Anterior cingulate cortex (tissue), 58 donors: ENCODE data around the gene DOCK4.

Experiments
- DNase-seq, 58 donors: peaks; one replicate each; lab custom pipeline; 2025; lab: John Stamatoyannopoulos, UW

DOCK4 gene

DNA sequence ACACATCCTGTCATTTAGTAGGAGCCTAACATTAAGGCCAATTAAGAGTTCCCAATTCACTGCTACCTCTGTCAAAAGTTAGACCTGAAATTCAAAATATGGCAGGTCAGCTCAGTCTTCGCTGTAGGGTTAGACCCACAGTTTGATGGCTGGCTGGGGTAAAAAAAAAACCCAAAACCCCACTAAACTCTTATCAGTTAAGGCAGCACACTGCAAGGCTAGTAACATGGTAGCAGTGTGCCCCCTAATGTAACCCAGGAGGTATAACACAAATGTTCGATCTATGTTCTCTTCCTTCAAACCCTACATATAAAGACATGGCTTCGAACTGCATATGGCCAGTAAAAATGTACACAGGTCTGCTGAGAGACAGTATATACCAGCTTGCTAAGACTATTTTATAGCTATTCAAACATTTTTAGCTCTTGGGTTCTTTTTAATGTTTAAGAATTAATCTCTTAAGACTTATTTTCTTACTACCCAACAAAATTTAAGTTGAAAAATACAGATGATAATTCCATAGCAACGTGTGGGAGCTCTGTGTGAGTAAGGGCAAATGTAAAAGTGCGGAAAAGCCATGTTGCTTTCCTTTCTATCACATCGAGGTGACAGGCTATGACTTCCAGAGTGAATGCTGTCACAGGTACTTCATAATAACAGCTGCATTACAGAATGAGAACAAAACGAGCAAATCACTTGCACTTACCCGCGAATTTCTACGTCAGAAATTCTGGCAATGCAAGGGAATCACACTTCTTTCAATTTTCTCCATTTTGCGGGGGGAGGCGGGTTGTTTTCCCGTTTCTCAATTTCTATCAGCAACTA is 475.5 kb downstream of the DOCK4 start:
- DNase-seq = no peak

DNA sequence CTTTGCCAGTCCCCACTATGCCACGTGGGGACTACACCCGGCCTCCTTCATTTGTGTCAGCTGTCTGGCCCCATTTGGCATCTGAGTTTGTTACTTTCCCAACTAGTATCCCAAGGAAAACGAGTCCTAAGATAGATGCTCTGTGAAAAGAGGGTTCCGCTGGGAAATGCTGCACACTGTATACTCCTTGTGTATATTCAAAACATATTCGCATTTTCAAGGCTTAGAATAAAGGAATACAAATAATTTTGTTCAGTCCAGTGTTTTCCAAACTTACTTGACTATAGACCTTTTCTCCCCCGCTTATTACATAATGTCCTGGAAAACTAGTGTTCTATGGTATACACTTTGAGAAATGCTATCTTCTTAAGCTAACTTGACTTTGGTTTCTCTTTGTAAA is 476.1 kb downstream of the DOCK4 start:
- no peak for DNase-seq

DNA sequence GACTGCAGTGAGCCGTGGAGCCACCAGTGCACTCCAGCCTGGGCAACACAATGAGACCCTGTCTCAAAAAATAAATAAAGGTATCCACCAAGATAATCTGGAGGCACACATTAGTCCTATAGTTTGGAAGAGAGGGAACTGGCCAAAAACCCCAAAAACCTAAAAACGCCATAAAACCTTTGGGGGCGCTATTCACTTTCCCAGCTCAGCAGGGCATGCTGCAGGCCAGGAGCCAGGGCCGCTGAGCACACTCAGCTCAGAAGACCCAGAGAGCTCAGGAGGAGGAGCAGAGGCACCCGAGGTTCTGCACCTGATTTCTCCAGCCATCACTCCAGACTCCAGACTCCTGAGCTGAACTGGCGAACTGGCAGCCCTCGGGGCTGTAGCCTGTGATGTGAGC is 476.7 kb downstream of the DOCK4 start:
- no peak for DNase-seq

DNA sequence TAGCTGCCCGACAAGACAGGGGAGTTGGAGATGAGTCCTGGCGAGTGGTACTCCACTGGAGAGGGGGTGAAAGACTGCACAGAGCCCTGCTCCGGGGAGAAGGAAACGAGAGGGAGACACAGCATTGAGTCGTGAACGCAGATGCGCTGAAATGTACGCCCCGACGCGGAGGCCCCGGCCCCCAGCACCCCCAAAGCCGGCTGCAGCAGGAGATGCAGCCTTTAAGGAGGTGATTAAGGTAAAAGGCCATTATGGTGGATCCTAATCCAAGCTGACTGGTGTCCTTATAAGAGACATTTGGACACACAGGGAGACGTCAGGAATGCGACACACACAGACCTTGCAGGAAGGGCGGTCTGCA is 477.6 kb downstream of the DOCK4 start:
- DNase-seq = no peak

DNA sequence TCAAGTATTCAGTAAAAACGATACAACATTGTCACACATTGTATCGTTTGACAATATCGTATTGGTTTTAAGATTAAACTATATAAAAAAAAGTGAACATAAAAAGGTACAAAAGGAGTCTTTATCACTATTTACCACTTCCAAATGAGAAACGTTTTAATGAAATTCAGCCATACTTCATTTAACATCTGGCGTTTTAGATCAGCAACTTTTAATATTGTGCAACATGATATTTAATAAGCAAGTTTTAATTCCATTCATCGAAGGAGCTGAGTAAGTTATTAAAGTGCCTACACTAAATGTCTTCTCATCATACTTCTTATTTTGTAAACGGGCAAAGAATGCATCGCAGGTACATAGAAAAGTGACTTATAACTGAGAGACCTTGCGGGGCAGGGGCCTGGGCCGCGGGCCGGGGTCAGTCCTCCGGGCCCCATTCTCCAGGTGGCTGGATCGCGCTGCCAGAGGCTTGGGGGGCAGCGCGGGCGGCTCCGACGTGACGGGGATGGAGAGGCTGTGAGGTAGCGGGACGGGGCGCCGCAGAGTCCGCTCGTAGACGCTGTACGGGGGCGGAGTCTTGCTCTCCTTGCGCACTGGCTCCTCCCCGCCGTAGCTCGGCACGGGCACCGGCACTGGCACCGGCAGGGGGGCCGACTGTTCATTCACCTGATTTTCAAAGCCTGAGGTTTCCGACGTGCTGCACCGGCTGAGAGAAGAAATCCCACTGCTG is 478.1 kb downstream of the DOCK4 start:
- no peak for DNase-seq

DNA sequence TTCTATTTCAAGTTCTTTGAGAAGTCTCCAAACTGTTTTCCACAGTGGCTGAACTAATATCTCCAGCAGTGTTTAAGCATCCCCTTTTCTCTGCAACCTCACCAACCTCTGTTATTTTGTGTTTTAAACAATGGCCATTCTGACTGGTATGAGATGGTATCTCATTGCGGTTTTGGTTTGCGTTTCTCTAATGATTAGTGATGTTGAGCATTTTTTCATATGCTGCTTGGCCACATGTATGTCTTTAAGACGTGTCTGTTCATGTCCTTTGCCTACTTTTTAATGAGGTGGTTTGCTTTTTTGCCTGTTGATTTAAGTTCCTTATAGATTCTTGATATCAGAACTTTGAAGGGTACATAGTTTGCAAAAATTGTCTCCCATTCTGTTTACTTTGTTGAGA is 487.3 kb downstream of the DOCK4 start:
- DNase-seq = no peak

DNA sequence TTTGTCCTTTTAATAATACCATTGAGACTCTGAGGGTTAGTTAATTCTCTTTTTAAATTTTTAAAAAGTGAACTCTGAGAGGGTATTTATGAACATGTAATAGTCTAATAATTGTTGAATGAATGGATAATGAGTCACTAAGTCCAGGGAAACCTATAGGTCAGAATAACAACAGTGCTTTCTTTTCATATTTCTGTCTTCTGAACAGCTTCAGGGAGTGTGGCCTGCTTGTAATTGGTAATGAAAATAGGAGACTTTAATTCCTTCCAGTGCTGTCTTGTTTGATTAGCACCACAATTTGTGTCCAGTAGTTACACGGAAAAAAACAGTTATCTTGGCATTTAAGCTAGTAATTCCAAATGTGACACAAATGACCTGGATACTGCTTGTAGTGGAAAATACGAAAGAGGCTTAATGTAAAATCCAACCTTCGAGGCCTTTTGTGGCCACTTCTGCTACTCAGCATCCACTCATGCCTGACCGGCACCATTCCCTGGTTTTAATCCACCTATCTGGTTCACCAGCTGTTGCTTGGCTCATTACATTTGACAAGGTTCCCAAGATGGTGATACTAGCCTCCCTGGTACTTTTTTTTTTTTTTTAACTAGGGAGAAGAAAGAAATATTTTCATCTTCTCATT is 494.7 kb downstream of the DOCK4 start:
- DNase-seq = no peak

DNA sequence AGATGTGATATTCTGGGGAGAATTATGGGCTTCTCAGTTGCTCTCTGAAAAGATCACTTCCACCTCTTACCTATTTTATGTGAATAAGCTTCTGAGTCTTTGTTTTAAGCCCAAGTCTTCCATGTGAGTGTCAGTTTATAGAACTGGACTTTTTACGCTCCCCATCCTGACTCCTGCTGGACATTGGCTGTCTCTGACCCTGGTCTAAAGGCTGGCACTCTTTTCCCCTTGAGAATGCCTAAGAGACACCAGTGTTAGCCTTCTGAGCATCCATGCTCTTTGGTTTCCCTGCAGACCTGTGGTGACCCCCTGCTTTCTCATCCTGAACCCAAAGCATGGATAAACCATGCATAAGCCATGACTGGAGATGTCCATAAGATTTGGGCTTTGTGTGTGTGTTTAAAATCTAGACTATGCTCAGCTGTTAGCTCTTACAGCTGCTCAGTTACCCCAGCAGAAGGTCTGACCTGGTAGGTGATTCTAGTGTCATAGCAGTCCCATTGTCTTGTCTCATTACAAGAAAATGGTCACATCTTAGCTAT is 495.3 kb downstream of the DOCK4 start:
- DNase-seq = no peak

DNA sequence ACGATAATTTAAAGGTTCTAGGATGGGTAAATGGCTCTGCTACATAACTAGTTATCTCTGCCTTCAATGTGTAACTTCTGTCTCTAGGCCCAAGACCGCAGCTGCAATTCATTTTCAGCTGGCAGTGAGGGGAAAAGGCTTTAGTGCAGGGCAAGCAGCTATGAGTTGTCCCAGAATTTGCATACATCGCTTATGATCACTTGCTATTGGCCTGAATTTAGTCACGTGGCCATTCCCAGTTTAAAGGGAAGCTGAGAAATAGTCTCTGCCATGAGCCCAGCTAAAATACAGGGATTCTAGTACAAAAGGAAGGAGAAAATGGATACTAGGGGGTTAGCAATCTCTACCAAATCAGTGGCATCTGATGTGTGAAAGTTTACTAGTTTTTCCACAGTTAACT is 498.1 kb downstream of the DOCK4 start:
- no peak for DNase-seq

DNA sequence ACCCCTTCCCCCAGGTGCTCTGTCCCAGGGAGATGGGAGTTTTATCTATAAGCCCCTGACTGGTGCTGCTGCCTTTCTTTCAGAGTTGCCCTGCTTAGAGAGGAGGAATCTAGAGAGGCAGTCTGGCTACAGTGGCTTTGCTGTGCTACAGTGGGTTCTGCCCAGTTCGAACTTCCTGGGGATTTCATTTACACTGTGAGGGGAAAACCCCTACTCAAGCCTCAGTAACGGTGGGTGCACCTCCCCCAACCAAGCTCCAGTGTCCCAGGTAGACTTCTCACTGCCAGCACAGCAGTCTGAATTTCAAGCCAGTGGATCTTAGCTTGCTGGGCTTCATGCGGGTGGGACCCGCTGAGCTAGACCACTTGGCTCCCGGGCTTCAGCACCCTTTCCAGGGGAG is 500.4 kb downstream of the DOCK4 start:
- DNase-seq = no peak

DNA sequence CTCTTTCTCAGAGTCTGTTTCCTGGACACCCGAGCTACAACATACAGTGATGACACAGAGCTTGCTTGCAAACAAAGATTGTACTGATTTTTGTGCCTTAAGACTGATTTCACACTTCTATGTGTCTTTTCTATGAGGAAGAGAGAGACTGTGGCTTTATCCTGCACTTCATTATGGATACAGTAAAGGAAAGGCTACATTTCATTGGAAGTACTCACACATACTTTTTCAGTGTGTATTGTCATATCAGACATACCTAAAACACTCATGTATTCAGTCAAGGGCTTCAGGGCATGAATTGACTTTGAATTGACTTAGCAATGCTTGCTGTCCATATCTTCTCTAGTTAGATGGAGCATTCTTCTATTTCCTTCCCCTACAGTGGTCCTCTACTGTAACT is 508.4 kb downstream of the DOCK4 start:
- DNase-seq = no peak

DNA sequence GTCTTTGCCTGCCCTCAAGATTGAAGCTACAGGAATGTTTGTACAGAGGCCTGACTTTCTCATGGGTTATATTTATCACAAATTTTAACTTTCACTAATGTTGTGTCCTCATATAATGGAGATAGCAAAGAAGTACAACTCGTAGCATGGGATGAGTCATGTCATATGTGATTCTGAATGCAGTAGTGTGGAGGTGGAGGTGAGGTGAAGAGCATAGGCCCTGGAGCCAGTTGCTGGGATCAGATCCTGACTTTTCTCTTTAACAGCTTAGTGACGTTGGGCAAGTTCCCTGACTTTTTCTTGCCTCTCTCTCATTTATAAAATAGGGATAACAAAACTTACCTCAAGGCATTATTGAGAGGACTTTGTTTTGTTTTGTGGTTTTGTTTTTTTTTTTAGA is 511.8 kb downstream of the DOCK4 start:
- DNase-seq = no peak

DNA sequence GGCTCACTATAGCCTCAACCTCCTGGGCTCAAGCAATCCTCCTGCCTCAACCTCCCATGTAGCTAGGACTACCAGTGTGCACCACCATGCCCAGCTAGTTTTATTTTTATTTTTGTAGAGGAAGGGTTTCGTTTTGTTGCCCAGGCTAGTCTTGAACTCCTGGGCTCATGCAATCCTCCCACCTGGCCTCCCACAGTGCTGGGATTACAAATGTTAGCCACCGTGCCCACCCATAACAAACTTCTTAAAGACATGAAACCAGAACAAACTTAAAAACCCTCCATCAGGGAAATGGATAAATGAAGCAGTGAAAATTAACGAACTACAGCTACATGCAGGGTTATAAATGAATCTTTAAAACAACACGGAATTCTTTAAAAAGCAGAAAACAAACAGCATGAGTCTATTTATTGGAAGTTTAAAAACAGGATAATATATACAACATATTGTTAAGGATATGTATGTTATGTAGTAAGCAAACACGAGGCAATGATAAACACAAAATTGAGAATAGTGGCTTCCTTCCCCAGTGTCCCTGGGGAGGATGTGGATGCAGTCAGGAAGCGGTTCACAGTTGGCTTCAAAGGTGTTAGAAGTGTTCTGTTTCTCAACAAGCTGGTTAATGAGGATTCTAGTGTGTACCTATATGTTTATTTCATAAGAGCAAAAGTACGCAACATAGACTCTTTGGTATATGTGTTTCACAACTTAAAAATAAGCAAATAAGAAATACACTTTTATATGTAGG is 515.7 kb downstream of the DOCK4 start:
- DNase-seq = no peak

DNA sequence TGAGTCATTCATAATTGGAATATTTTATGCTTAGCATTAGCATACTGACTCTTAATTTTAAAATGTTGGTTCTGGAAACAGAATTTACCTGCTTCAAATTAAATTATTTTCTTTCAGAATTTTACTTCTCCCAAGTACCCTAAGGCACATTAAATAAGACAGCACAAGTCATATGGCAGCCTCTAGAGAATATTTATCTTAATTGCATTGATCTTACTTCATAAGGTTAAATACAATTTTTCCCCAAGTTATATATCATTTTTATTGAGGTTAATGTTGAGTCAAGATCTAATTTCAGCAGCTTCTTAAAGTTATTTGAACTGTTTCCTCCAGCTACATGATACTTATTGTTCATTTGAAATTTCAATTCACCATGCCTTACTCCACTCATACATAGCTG is 520.9 kb downstream of the DOCK4 start:
- DNase-seq = no peak

DNA sequence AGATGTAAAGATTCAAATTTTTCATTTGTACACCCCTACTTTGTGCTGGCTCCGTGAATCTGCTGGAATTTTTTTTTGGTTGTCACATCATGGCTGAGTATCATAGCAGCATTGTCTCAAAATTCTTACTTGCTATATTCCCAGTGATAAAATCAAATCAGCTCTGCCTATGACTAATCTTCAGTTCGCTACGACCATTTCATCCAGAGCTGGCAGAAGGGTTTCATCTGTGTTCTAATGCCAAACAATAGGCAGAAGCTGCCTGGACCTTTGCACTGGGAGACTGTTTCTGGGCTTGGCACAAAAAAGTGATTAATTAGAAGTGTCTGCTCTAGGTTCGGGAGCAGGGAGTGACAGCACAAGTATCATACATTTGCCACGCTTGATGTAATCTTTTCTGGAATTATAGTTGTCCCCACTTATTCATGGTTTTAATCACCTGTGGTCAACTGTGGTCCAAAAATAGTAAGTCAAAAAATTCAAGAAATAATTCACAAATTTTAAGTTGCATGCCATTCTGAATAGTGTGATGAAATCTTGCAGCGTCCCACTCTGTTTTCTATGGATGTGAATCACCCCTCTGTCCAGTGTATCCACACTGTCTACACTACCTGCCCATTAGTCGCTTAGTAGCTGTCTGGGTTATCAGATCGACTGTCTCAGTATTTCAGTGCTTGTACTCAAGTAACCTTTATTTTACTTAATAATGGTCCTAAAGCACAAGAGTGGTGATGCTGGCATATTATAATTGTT is 523.4 kb downstream of the DOCK4 start:
- no peak for DNase-seq

DNA sequence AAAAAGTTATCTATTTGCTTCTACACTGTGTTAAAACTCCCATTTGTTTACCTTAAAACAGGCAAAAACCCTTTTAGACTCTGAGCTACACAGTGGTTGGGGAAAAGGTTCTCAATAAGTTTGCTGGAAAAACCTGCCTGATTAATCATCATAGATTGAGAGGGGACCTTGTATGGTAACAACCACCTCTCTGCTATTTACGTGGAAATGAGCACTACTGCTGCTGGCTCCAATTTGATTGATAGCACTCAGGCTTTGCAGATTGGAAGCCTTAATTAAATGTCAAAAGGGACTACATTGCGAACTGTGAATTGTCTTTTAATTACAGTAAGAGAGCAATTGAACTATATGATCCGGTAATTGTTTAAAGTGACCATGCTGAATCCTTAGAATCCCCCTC is 525.0 kb downstream of the DOCK4 start:
- no peak for DNase-seq

DNA sequence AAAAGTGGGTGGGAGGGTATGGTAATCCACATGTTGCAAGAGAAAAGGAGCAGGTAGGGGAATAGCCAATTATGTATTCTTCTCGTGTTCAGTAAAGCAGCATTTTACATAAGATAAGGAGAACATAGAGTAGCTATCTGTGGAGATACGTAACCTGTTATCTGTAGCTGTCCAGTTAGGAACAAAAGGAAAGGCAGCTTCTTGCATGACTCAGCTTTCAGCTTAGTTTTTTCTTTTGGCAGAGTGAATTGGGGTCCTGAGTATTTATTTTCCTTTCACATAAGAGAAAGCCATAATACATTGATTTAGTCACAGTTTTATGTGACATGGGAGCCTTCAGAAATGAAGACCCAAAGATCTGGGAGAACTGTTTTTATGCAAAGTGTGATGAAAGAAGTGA is 527.2 kb downstream of the DOCK4 start:
- no peak for DNase-seq

DNA sequence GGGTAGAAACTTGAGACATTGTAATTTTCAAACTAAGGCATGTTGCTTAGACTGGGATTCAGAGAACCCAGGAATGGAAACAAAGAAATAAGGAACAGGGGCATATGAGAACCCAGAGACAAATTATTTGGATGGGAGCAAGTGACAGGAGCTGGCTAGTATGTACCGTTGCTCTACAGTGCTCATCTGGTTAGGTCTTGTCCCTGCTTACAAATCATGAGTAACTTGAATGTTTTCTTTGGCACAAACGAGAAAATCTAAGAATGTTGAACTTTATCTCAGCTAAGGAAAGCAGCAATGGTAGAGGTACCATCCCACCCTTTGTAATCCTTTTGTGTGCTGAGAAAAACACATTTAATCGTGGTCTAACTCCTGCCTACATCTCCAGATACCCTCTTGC is 527.9 kb downstream of the DOCK4 start:
- no peak for DNase-seq

DNA sequence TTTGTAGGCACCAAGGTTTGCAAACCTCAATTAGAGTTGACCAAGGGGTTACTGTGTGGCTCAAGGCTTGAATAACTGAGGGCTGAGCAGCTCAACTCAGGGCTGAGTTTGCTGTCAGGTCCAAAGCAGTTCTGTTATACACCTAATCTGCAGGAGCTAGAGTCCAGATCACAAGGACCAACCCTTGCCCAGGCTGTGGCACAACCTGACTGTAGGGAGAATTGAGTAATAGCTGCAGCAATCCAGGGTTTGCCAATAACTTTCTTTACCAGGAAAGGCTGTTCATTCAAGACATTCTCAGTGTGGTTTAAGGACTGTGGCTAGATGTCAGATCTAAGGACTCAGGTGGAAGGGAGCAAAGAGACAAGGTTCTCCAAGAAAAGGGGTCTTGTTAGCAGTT is 528.4 kb downstream of the DOCK4 start:
- DNase-seq = no peak

DNA sequence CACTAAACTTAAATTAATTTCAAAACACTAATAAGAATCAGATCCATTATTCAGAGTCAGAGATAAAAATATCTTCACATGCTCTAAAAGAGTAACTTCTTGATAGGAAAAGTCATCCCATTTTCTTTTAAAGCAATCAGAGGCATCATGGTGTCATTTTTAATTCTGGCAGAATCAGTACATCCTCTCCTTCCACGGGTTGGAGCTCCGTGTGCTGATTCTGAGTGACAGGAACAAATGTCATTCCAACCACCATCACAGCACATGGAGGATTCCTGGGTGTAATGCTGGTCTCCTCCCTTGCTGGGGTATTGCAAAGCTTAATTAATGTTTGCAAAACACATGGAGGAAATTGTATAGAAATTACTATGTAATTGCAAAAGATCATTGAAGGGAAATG is 529.4 kb downstream of the DOCK4 start:
- DNase-seq = peak in 1 of 58 donors; percentile 9
